GM19395 (cell line): ENCODE measurements around the gene DNAJB8.

Experiments used
- ATAC-seq: cut with Tn5 transposase; IDR thresholded peaks from one replicate; pipeline ENCODE4 v1.9.1; 2021; ENCODE audit warnings: mild to moderate bottlenecking, moderate library complexity; ENCODE audit not compliant: unreplicated experiment

Gene DNAJB8

GRCh38 chr3:128452120-128452519, 14.6 kb downstream of the DNAJB8 start:
- no peak for ATAC-seq

GRCh38 chr3:128449111-128449638, 17.5 kb downstream of the DNAJB8 start:
- no peak for ATAC-seq

GRCh38 chr3:128448491-128448890, 18.2 kb downstream of the DNAJB8 start:
- no peak for ATAC-seq

GRCh38 chr3:128447561-128448013, 19.1 kb downstream of the DNAJB8 start:
- no peak for ATAC-seq

GRCh38 chr3:128446821-128447220, 19.9 kb downstream of the DNAJB8 start:
- no peak for ATAC-seq

- ATAC-seq = no peak
Measured at GRCh38 chr3:128445357-128445756, 21.3 kb downstream of the DNAJB8 start.

GRCh38 chr3:128443771-128444170, 22.9 kb downstream of the DNAJB8 start:
- no peak for ATAC-seq

- ATAC-seq = no peak
Measured at GRCh38 chr3:128442949-128443348, 23.7 kb downstream of the DNAJB8 start.

- ATAC-seq = no peak
Measured at GRCh38 chr3:128442070-128442469, 24.6 kb downstream of the DNAJB8 start.

GRCh38 chr3:128439226-128439625, 27.5 kb downstream of the DNAJB8 start:
- no peak for ATAC-seq

- no peak for ATAC-seq
Measured at GRCh38 chr3:128438488-128439072, 28.1 kb downstream of the DNAJB8 start.

- no peak for ATAC-seq
Measured at GRCh38 chr3:128436214-128436613, 30.5 kb downstream of the DNAJB8 start.

GRCh38 chr3:128435561-128435960, 31.1 kb downstream of the DNAJB8 start:
- ATAC-seq = no peak

GRCh38 chr3:128435058-128435457, 31.6 kb downstream of the DNAJB8 start:
- ATAC-seq = no peak

GRCh38 chr3:128434524-128434923, 32.2 kb downstream of the DNAJB8 start:
- no peak for ATAC-seq

- ATAC-seq = no peak
Measured at GRCh38 chr3:128433837-128434165, 32.9 kb downstream of the DNAJB8 start.

- ATAC-seq = no peak
Measured at GRCh38 chr3:128432971-128433836, 33.5 kb downstream of the DNAJB8 start.

- no peak for ATAC-seq
Measured at GRCh38 chr3:128432301-128432970, 34.3 kb downstream of the DNAJB8 start.

GRCh38 chr3:128431803-128432300, 34.8 kb downstream of the DNAJB8 start:
- no peak for ATAC-seq

- no peak for ATAC-seq
Measured at GRCh38 chr3:128430731-128431130, 36.0 kb downstream of the DNAJB8 start.

- ATAC-seq = no peak
Measured at GRCh38 chr3:128430301-128430700, 36.4 kb downstream of the DNAJB8 start.
